OCI-LY1 (cell line): Measurements from ENCODE around the gene EGFL7.

Experiments used
- H2AFZ ChIP-seq: fragments of 200-600 bp; sonication (generic), shearing (Covaris generic); 2 replicates; pipeline ENCODE4 v1.6.0; 2014; ENCODE audit warnings: antibody characterized with exemption, mild to moderate bottlenecking, low read length
- H3F3A ChIP-seq: fragments of 200-600 bp; sonication (generic), shearing (Covaris generic); 2 replicates; pipeline ENCODE4 v1.6.0; 2014; ENCODE audit warnings: mild to moderate bottlenecking, antibody characterized with exemption, low read length, moderate library complexity; ENCODE audit not compliant: insufficient read depth
- H3K27ac ChIP-seq: fragments of 200-600 bp; sonication (generic); 2 replicates; pipeline ENCODE4 v1.5.1; 2014; ENCODE audit warnings: low read length, mixed run types, mild to moderate bottlenecking, low read depth; ENCODE audit not compliant: poor library complexity, severe bottlenecking
- H3K27me3 ChIP-seq: fragments of 200-600 bp; sonication (generic); 2 replicates; pipeline ENCODE4 v1.6.0; 2014; ENCODE audit warnings: antibody characterized with exemption, mild to moderate bottlenecking, low read length, moderate library complexity; ENCODE audit not compliant: insufficient read depth
- H3K36me3 ChIP-seq: fragments of 200-600 bp; sonication (generic); 2 replicates; pipeline ENCODE4 v1.6.1; 2014; ENCODE audit warnings: mild to moderate bottlenecking, antibody characterized with exemption, low read length, moderate library complexity, mixed read lengths; ENCODE audit not compliant: insufficient read depth
- H3K4me1 ChIP-seq: fragments of 200-600 bp; sonication (generic); 2 replicates; pipeline ENCODE4 v1.5.1; 2014; ENCODE audit warnings: mild to moderate bottlenecking, low read length, moderate library complexity; ENCODE audit not compliant: insufficient read depth, severe bottlenecking
- H3K4me2 ChIP-seq: fragments of 200-600 bp; sonication (generic), shearing (Covaris generic); 2 replicates; pipeline ENCODE4 v1.6.1; 2014; ENCODE audit warnings: low read length
- H3K4me3 ChIP-seq: fragments of 200-600 bp; sonication (generic); 2 replicates; pipeline ENCODE4 v1.5.1; 2014; ENCODE audit warnings: low read length, low read depth, mild to moderate bottlenecking, mixed read lengths; ENCODE audit not compliant: poor library complexity, severe bottlenecking
- H3K79me2 ChIP-seq: fragments of 200-600 bp; shearing (Covaris generic); 2 replicates; pipeline ENCODE4 v1.6.1; 2016; ENCODE audit warnings: mixed run types, low read length, mixed read lengths; ENCODE audit not compliant: insufficient read depth
- H3K9ac ChIP-seq: fragments of 200-600 bp; sonication (generic), shearing (Covaris generic); 2 replicates; pipeline ENCODE4 v1.6.1; 2014; ENCODE audit warnings: mild to moderate bottlenecking, low read length, mixed read lengths
- H3K9me2 ChIP-seq: fragments of 200-600 bp; sonication (generic), shearing (Covaris generic); 2 replicates; pipeline ENCODE4 v1.6.1; 2014; ENCODE audit warnings: low read depth, mild to moderate bottlenecking, low read length, mixed read lengths
- H3K9me3 ChIP-seq: fragments of 200-600 bp; shearing (Covaris generic); 2 replicates; pipeline ENCODE4 v1.6.1; 2014; ENCODE audit warnings: low read length, mixed read lengths
- H4K20me1 ChIP-seq: fragments of 200-600 bp; sonication (generic), shearing (Covaris generic); 2 replicates; pipeline ENCODE4 v1.6.0; 2016; ENCODE audit warnings: mild to moderate bottlenecking, low read length; ENCODE audit not compliant: insufficient read depth
- CTCF ChIP-seq: fragments of 200-600 bp; sonication (generic), shearing (Covaris generic); IDR thresholded peaks from 2 replicates; pipeline ENCODE4 v1.5.1; 2017; ENCODE audit warnings: mild to moderate bottlenecking, antibody characterized with exemption, low read length, moderate library complexity, mixed read lengths
- EZH2 ChIP-seq: fragments of 200-600 bp; sonication (generic), shearing (Covaris generic); IDR thresholded peaks from 2 replicates; pipeline ENCODE4 v1.8.0; 2017; ENCODE audit warnings: borderline replicate concordance, mixed run types, mild to moderate bottlenecking, antibody characterized with exemption, low read length, moderate library complexity, mixed read lengths

EGFL7 gene

GRCh38 chr9:136696502-136696901, 33.8 kb downstream of the EGFL7 start:
- TF ChIP-seq EZH2 (no peak), CTCF (no peak)
- H4K20me1 ChIP-seq = no peaks in the 10 kb centered on the region
- H3K9me2 ChIP-seq = no peaks in the 10 kb centered on the region
- H3K9me3 ChIP-seq = no peaks in the 10 kb centered on the region
- H3K27me3 ChIP-seq = peaks cover 17% of the 10 kb centered on the region; the same call in 1 of the 2 replicates
- no peak overlapping the region for H3K9ac ChIP-seq
- H2AFZ ChIP-seq = no peak overlapping the region
- H3K4me3 ChIP-seq = no peak overlapping the region
- H3K4me1 ChIP-seq = peaks cover 13% of the 10 kb centered on the region
- no peaks in the 10 kb centered on the region for H3K36me3 ChIP-seq
- H3K79me2 ChIP-seq = no peaks in the 10 kb centered on the region
- no peak overlapping the region for H3K4me2 ChIP-seq
- H3K27ac ChIP-seq = no peak overlapping the region
- no peaks in the 10 kb centered on the region for H3F3A ChIP-seq

GRCh38 chr9:136697146-136697820, 34.6 kb downstream of the EGFL7 start:
- H3K9ac ChIP-seq = no peak overlapping the region
- no peak overlapping the region for H3K4me3 ChIP-seq
- H3K9me2 ChIP-seq = no peaks in the 10 kb centered on the region
- H3F3A ChIP-seq = no peaks in the 10 kb centered on the region
- H3K27ac ChIP-seq = no peak overlapping the region
- no peaks in the 10 kb centered on the region for H4K20me1 ChIP-seq
- H3K27me3 ChIP-seq = peaks cover 21% of the 10 kb centered on the region; the same call in 1 of the 2 replicates
- no peak overlapping the region for H2AFZ ChIP-seq
- H3K4me1 ChIP-seq = peaks cover 13% of the 10 kb centered on the region
- no peak for TF ChIP-seq EZH2
- TF ChIP-seq CTCF = no peak
- no peaks in the 10 kb centered on the region for H3K36me3 ChIP-seq
- no peaks in the 10 kb centered on the region for H3K9me3 ChIP-seq
- no peak overlapping the region; the same call in 1 of the 2 replicates for H3K4me2 ChIP-seq
- H3K79me2 ChIP-seq = no peaks in the 10 kb centered on the region

GRCh38 chr9:136697821-136698526, 35.3 kb downstream of the EGFL7 start:
- H3K36me3 ChIP-seq = no peaks in the 10 kb centered on the region
- no peak overlapping the region for H3K27ac ChIP-seq
- no peak overlapping the region for H2AFZ ChIP-seq
- H3K4me3 ChIP-seq = no peak overlapping the region
- no peaks in the 10 kb centered on the region for H3K9me3 ChIP-seq
- H3K79me2 ChIP-seq = no peaks in the 10 kb centered on the region
- H3K27me3 ChIP-seq = peaks cover 21% of the 10 kb centered on the region; the same call in 1 of the 2 replicates
- no peak for TF ChIP-seq EZH2
- H3K9ac ChIP-seq = no peak overlapping the region
- H3K9me2 ChIP-seq = no peaks in the 10 kb centered on the region
- no peaks in the 10 kb centered on the region for H3F3A ChIP-seq
- H3K4me1 ChIP-seq = peaks cover 13% of the 10 kb centered on the region
- H4K20me1 ChIP-seq = no peaks in the 10 kb centered on the region
- H3K4me2 ChIP-seq = no peak overlapping the region; the same call in 1 of the 2 replicates
